GM12878 (cell line): ENCODE results near the gene GFRA4.

Source experiments
- CTCF ChIP-seq, 3 experiments: IDR thresholded peaks in 2 of 3; conservative IDR thresholded peaks in 1 of 3; 2 replicates each; pipeline ENCODE4 v1.5.1; 2011; ENCODE audit warnings: low read depth in 3 of 3, low read length in 3 of 3, mild to moderate bottlenecking in 3 of 3, control low read depth in 2 of 3, moderate library complexity in 2 of 3, inconsistent platforms in 1 of 3, mixed read lengths in 1 of 3; ENCODE audit not compliant: control insufficient read depth in 2 of 3, insufficient read depth in 1 of 3; ENCODE audit errors: extremely low read depth in 1 of 3
- EZH2 ChIP-seq: IDR thresholded peaks from 2 replicates; pipeline ENCODE4 v1.6.1; 2012; ENCODE audit warnings: low read depth, mild to moderate bottlenecking, control low read depth, inconsistent platforms, low read length, borderline replicate concordance; ENCODE audit not compliant: control insufficient read depth
- MAX ChIP-seq: IDR thresholded peaks from 2 replicates; pipeline ENCODE4 v1.6.1; 2012; ENCODE audit warnings: low read depth, low read length, improper control_type of control experiment
- NBN ChIP-seq: fragments of 450-650 bp; IDR thresholded peaks from 2 replicates; pipeline ENCODE4 v1.6.1; 2016
- SRF ChIP-seq, 2 experiments: IDR thresholded peaks; 2 replicates each; pipeline ENCODE4 v1.6.1; 2011; ENCODE audit warnings: low read depth in 2 of 2, low read length in 2 of 2, mild to moderate bottlenecking in 1 of 2, moderate library complexity in 1 of 2
- TAF1 ChIP-seq: IDR thresholded peaks from 2 replicates; pipeline ENCODE4 v1.6.1; 2011; ENCODE audit warnings: mild to moderate bottlenecking, low read depth, low read length, borderline replicate concordance

- TF ChIP-seq NBN (no peak), CTCF (IDR thresholded peaks at IDR 0.05 in 2 of 3, conservative IDR thresholded peaks at IDR 0.05 in 1 of 3; ENCODE audit: control insufficient read depth in 2 of 3, extremely low read depth in 1 of 3, insufficient read depth in 1 of 3, low read depth in 3 of 3, low read length in 3 of 3) (no peak), MAX (no peak), TAF1 (no peak), EZH2 (no peak), SRF (IDR thresholded peaks at IDR 0.05; ENCODE audit: low read depth in 2 of 2, low read length in 2 of 2) (no peak)
Measured at GRCh38 chr20:3680701-3681351, 17.6 kb upstream of the GFRA4 start.
